Ishikawa (cell line): ENCODE data around the gene TPRG1L.

Source experiments
- EP300 ChIP-seq: IDR thresholded peaks from 2 replicates; pipeline ENCODE4 v1.6.1; 2012; ENCODE audit warnings: borderline replicate concordance
- FOXM1 ChIP-seq: IDR thresholded peaks from 2 replicates; pipeline ENCODE4 v1.6.1; 2012; ENCODE audit warnings: low read depth, borderline replicate concordance
- MAX ChIP-seq: IDR thresholded peaks from 2 replicates; pipeline ENCODE4 v1.6.1; 2012
- RAD21 ChIP-seq: IDR thresholded peaks from 2 replicates; pipeline ENCODE4 v1.6.1; 2012; ENCODE audit warnings: low read depth
- REST ChIP-seq: IDR thresholded peaks from 2 replicates; pipeline ENCODE4 v1.6.1; 2012; ENCODE audit warnings: low read depth, mild to moderate bottlenecking
- YY1 ChIP-seq: IDR thresholded peaks from 2 replicates; pipeline ENCODE4 v1.6.1; 2012; ENCODE audit warnings: low read depth

- TF ChIP-seq FOXM1 (no peak), RAD21 (no peak), MAX (no peak), EP300 (no peak), REST (no peak), YY1 (no peak)
Measured at GRCh38 chr1:3593334-3593733, 31.5 kb upstream of the TPRG1L start.
